GM23338 (cell line): Measurements from ENCODE around the gene ZCCHC4. TPM values are rescaled to one million over a fixed set of nuclear protein-coding genes. Genes with fewer than 3 reads are reported as not detected.

ENCODE experiments used
- ATAC-seq: fragments of 200-7000 bp; cut with Tn5 transposase; 3 replicates; pipeline ENCODE4 v1.9.1; 2020
- DNase-seq: peaks from one replicate; pipeline ENCODE4 v3.0.0-alpha.2; 2015; ENCODE audit warnings: low spot score
- H2AFZ ChIP-seq: fragments of 200-600 bp; sonication (generic); 2 replicates; pipeline ENCODE4 v1.8.0; 2016; ENCODE audit warnings: antibody characterized with exemption, mild to moderate bottlenecking, moderate library complexity
- H3F3A ChIP-seq: fragments of 200-600 bp; sonication (generic); replicated peaks from 2 replicates; pipeline ENCODE4 v1.8.0; 2017; ENCODE audit warnings: antibody characterized with exemption, mixed run types, low read depth
- H3K27ac ChIP-seq: fragments of 200-600 bp; sonication (generic); 2 replicates; pipeline ENCODE4 v1.6.1; 2016; ENCODE audit warnings: low read depth
- H3K27me3 ChIP-seq: fragments of 200-600 bp; sonication (generic); 2 replicates; pipeline ENCODE4 v1.8.0; 2016; ENCODE audit warnings: mild to moderate bottlenecking, mixed run types, moderate library complexity; ENCODE audit not compliant: insufficient read depth
- H3K36me3 ChIP-seq: fragments of 200-600 bp; sonication (generic); 2 replicates; pipeline ENCODE4 v1.8.0; 2016; ENCODE audit warnings: mild to moderate bottlenecking; ENCODE audit not compliant: insufficient read depth
- H3K4me1 ChIP-seq: fragments of 200-600 bp; sonication (generic); 2 replicates; pipeline ENCODE4 v1.8.0; 2016; ENCODE audit warnings: mild to moderate bottlenecking, moderate library complexity; ENCODE audit not compliant: insufficient read depth
- H3K4me2 ChIP-seq: fragments of 200-600 bp; sonication (generic); 2 replicates; pipeline ENCODE4 v1.7.1; 2017; ENCODE audit warnings: mixed run types
- H3K4me3 ChIP-seq: fragments of 200-600 bp; sonication (generic); 2 replicates; pipeline ENCODE4 v1.6.1; 2016; ENCODE audit warnings: mixed run types
- H3K79me2 ChIP-seq: fragments of 200-600 bp; sonication (generic); replicated peaks from 2 replicates; pipeline ENCODE4 v1.8.0; 2017; ENCODE audit warnings: mild to moderate bottlenecking; ENCODE audit not compliant: insufficient read depth
- H3K9me2 ChIP-seq: fragments of 200-600 bp; sonication (generic); 2 replicates; pipeline ENCODE4 v1.8.0; 2017; ENCODE audit not compliant: insufficient read depth
- H4K20me1 ChIP-seq: fragments of 200-600 bp; sonication (generic); replicated peaks from 2 replicates; pipeline ENCODE4 v1.8.0; 2017; ENCODE audit warnings: mild to moderate bottlenecking; ENCODE audit not compliant: insufficient read depth
- H3K27ac Mint-ChIP-seq: 2 replicates; pipeline ENCODE4 v1.8.0; 2020; ENCODE audit warnings: inconsistent platforms, mild to moderate bottlenecking, moderate library complexity, mixed read lengths
- H3K27me3 Mint-ChIP-seq: 3 replicates; pipeline ENCODE4 v1.8.0; 2022; ENCODE audit warnings: low read depth, mild to moderate bottlenecking, moderate library complexity, mixed read lengths, inconsistent platforms; ENCODE audit not compliant: insufficient read depth, poor library complexity
- H3K36me3 Mint-ChIP-seq: 3 replicates; pipeline ENCODE4 v1.8.0; 2021; ENCODE audit warnings: low read depth, mild to moderate bottlenecking, inconsistent platforms, moderate library complexity, mixed read lengths
- H3K4me1 Mint-ChIP-seq: 3 replicates; pipeline ENCODE4 v1.8.0; 2020; ENCODE audit warnings: mild to moderate bottlenecking, inconsistent platforms, mixed read lengths
- H3K4me3 Mint-ChIP-seq: 3 replicates; pipeline ENCODE4 v1.8.0; 2021; ENCODE audit warnings: moderate library complexity, mild to moderate bottlenecking, inconsistent platforms, mixed read lengths
- H3K9me3 Mint-ChIP-seq: 3 replicates; pipeline ENCODE4 v1.8.0; 2020; ENCODE audit warnings: moderate library complexity, mild to moderate bottlenecking, inconsistent platforms, mixed read lengths
- CREB1 ChIP-seq: fragments of 250-450 bp; sonication (Bioruptor Pico); IDR thresholded peaks from 2 replicates; pipeline ENCODE4 v1.5.0; 2020; ENCODE audit warnings: low read depth, mild to moderate bottlenecking, moderate library complexity
- EZH2 ChIP-seq: fragments of 200-600 bp; sonication (generic); IDR thresholded peaks from one replicate; pipeline ENCODE4 v1.8.0; 2017; ENCODE audit warnings: antibody characterized with exemption, mild to moderate bottlenecking, low read depth; ENCODE audit not compliant: unreplicated experiment
- EZH2phosphoT487 ChIP-seq: fragments of 200-600 bp; sonication (generic); IDR thresholded peaks from one replicate; pipeline ENCODE4 v1.8.1; 2018; ENCODE audit warnings: antibody characterized with exemption; ENCODE audit not compliant: unreplicated experiment
- JUNB ChIP-seq: IDR thresholded peaks from one replicate; pipeline ENCODE4 v1.6.1; 2016; ENCODE audit warnings: antibody characterized with exemption; ENCODE audit not compliant: unreplicated experiment
- NANOG ChIP-seq: IDR thresholded peaks from 2 replicates; pipeline ENCODE4 v1.6.1; 2016; ENCODE audit warnings: antibody characterized with exemption, borderline replicate concordance
- POLR2AphosphoS5 ChIP-seq: IDR thresholded peaks from 2 replicates; pipeline ENCODE4 v1.6.1; 2016; ENCODE audit warnings: antibody characterized with exemption, low read depth
- STAT1 ChIP-seq: IDR thresholded peaks from one replicate; pipeline ENCODE4 v1.6.1; 2016; ENCODE audit warnings: antibody characterized with exemption; ENCODE audit not compliant: unreplicated experiment
- ZNF114 ChIP-seq: fragments of 250-450 bp; sonication (Bioruptor Pico); IDR thresholded peaks from 2 replicates; pipeline ENCODE4 v1.5.0; 2020; ENCODE audit warnings: mild to moderate bottlenecking, moderate library complexity
- ZNF331 ChIP-seq: fragments of 250-450 bp; sonication (Bioruptor Pico); IDR thresholded peaks from 2 replicates; pipeline ENCODE4 v1.5.0; 2020; ENCODE audit warnings: low read depth, mild to moderate bottlenecking, moderate library complexity
- polyA plus RNA-seq: library from polyadenylated mRNA; unstranded; fragments of >200 nt; fragmentation: Nextera tagmentation; extraction: Ambion mirVana; gene quantifications from 2 replicates; pipeline ENCODE4 v1.2.1, GENCODE V29; 2016
- total RNA-seq: library from RNA; depleted of rRNA; stranded (reverse); fragments of >200 nt; shearing (Covaris generic); gene quantifications from 2 replicates; pipeline ENCODE4 v1.2.3, GENCODE V29; 2014
- TF ChIP-seq, protein P1 (sequence below), 2 experiments: fragments of 200-600 bp in 1 of 2; sonication (generic) in 1 of 2; conservative IDR thresholded peaks; 2 replicates each; pipeline versions ENCODE4 v1.5.1 to v1.6.1; 2016 to 2017; ENCODE audit warnings: antibody characterized with exemption in 2 of 2, low read depth in 2 of 2, mild to moderate bottlenecking in 2 of 2, moderate library complexity in 1 of 2
- TF ChIP-seq, protein P2 (sequence below): fragments of 250-450 bp; sonication (Bioruptor Pico); IDR thresholded peaks from 2 replicates; pipeline ENCODE4 v1.5.0; 2020; ENCODE audit warnings: mild to moderate bottlenecking, moderate library complexity
- TF ChIP-seq, protein P3 (sequence below): IDR thresholded peaks from 2 replicates; pipeline ENCODE4 v1.6.1; 2016; ENCODE audit warnings: antibody characterized with exemption
- TF ChIP-seq, protein P4 (sequence below): IDR thresholded peaks from one replicate; pipeline ENCODE4 v1.6.1; 2018; ENCODE audit warnings: antibody characterized with exemption; ENCODE audit not compliant: unreplicated experiment

Gene ZCCHC4
- total and polyA plus RNA-seq, 2 experiments from 2014 or later = 11.3 to 17.9 TPM

DNA sequence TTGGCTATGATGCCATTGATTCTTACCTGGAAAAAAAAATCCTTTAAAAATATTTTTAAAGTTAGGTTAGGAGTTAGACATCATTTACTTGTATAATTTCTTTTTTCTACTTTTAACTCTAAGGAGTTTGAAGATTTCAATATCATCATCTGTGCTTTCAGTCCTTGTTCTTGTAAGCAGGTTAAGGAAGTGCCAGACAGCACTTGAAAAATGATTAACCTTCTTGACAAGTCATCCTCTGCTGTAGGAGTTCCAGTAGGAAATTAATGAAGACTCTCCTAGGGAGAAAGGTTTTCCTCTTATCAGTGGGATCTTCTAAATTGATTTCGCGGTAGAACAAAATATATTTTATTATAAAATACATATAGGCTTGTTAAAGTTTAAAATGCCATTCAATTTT is 35.4 kb downstream of the ZCCHC4 start:
- Mint-ChIP-seq H3K4me3 (no peak overlapping the region), H3K36me3 (no peaks in the 10 kb centered on the region), H3K27me3 (peaks cover 2% of the 10 kb centered on the region), H3K27ac (no peak overlapping the region), H3K4me1 (peaks cover 8% of the 10 kb centered on the region), H3K9me3 (no peaks in the 10 kb centered on the region)
- H3K4me2 ChIP-seq = no peak overlapping the region
- H3K9me2 ChIP-seq = no peaks in the 10 kb centered on the region
- ATAC-seq = no peak
- no peaks in the 10 kb centered on the region for H3K79me2 ChIP-seq
- TF ChIP-seq EZH2 (no peak), NANOG (no peak), ZNF331 (CRISPR knock-in tag) (no peak), EZH2phosphoT487 (no peak), POLR2AphosphoS5 (no peak), JUNB (no peak), CREB1 (CRISPR knock-in tag) (no peak), ZNF114 (no peak), STAT1 (no peak)
- TF ChIP-seq, protein P1, sequence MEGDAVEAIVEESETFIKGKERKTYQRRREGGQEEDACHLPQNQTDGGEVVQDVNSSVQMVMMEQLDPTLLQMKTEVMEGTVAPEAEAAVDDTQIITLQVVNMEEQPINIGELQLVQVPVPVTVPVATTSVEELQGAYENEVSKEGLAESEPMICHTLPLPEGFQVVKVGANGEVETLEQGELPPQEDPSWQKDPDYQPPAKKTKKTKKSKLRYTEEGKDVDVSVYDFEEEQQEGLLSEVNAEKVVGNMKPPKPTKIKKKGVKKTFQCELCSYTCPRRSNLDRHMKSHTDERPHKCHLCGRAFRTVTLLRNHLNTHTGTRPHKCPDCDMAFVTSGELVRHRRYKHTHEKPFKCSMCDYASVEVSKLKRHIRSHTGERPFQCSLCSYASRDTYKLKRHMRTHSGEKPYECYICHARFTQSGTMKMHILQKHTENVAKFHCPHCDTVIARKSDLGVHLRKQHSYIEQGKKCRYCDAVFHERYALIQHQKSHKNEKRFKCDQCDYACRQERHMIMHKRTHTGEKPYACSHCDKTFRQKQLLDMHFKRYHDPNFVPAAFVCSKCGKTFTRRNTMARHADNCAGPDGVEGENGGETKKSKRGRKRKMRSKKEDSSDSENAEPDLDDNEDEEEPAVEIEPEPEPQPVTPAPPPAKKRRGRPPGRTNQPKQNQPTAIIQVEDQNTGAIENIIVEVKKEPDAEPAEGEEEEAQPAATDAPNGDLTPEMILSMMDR (conservative IDR thresholded peaks at IDR 0.05; ENCODE audit: low read depth in 2 of 2) = no peak
- TF ChIP-seq, protein P2, sequence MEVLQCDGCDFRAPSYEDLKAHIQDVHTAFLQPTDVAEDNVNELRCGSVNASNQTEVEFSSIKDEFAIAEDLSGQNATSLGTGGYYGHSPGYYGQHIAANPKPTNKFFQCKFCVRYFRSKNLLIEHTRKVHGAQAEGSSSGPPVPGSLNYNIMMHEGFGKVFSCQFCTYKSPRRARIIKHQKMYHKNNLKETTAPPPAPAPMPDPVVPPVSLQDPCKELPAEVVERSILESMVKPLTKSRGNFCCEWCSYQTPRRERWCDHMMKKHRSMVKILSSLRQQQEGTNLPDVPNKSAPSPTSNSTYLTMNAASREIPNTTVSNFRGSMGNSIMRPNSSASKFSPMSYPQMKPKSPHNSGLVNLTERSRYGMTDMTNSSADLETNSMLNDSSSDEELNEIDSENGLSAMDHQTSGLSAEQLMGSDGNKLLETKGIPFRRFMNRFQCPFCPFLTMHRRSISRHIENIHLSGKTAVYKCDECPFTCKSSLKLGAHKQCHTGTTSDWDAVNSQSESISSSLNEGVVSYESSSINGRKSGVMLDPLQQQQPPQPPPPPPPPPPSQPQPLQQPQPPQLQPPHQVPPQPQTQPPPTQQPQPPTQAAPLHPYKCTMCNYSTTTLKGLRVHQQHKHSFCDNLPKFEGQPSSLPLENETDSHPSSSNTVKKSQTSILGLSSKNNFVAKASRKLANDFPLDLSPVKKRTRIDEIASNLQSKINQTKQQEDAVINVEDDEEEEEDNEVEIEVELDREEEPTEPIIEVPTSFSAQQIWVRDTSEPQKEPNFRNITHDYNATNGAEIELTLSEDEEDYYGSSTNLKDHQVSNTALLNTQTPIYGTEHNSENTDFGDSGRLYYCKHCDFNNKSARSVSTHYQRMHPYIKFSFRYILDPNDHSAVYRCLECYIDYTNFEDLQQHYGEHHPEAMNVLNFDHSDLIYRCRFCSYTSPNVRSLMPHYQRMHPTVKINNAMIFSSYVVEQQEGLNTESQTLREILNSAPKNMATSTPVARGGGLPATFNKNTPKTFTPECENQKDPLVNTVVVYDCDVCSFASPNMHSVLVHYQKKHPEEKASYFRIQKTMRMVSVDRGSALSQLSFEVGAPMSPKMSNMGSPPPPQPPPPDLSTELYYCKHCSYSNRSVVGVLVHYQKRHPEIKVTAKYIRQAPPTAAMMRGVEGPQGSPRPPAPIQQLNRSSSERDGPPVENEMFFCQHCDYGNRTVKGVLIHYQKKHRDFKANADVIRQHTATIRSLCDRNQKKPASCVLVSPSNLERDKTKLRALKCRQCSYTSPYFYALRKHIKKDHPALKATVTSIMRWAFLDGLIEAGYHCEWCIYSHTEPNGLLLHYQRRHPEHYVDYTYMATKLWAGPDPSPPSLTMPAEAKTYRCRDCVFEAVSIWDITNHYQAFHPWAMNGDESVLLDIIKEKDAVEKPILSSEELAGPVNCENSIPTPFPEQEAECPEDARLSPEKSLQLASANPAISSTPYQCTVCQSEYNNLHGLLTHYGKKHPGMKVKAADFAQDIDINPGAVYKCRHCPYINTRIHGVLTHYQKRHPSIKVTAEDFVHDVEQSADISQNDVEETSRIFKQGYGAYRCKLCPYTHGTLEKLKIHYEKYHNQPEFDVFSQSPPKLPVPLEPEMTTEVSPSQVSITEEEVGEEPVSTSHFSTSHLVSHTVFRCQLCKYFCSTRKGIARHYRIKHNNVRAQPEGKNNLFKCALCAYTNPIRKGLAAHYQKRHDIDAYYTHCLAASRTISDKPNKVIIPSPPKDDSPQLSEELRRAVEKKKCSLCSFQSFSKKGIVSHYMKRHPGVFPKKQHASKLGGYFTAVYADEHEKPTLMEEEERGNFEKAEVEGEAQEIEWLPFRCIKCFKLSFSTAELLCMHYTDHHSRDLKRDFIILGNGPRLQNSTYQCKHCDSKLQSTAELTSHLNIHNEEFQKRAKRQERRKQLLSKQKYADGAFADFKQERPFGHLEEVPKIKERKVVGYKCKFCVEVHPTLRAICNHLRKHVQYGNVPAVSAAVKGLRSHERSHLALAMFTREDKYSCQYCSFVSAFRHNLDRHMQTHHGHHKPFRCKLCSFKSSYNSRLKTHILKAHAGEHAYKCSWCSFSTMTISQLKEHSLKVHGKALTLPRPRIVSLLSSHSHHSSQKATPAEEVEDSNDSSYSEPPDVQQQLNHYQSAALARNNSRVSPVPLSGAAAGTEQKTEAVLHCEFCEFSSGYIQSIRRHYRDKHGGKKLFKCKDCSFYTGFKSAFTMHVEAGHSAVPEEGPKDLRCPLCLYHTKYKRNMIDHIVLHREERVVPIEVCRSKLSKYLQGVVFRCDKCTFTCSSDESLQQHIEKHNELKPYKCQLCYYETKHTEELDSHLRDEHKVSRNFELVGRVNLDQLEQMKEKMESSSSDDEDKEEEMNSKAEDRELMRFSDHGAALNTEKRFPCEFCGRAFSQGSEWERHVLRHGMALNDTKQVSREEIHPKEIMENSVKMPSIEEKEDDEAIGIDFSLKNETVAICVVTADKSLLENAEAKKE (CRISPR knock-in tag) = no peak
- TF ChIP-seq, protein P3, sequence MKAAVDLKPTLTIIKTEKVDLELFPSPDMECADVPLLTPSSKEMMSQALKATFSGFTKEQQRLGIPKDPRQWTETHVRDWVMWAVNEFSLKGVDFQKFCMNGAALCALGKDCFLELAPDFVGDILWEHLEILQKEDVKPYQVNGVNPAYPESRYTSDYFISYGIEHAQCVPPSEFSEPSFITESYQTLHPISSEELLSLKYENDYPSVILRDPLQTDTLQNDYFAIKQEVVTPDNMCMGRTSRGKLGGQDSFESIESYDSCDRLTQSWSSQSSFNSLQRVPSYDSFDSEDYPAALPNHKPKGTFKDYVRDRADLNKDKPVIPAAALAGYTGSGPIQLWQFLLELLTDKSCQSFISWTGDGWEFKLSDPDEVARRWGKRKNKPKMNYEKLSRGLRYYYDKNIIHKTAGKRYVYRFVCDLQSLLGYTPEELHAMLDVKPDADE = no peak
- TF ChIP-seq, protein P4, sequence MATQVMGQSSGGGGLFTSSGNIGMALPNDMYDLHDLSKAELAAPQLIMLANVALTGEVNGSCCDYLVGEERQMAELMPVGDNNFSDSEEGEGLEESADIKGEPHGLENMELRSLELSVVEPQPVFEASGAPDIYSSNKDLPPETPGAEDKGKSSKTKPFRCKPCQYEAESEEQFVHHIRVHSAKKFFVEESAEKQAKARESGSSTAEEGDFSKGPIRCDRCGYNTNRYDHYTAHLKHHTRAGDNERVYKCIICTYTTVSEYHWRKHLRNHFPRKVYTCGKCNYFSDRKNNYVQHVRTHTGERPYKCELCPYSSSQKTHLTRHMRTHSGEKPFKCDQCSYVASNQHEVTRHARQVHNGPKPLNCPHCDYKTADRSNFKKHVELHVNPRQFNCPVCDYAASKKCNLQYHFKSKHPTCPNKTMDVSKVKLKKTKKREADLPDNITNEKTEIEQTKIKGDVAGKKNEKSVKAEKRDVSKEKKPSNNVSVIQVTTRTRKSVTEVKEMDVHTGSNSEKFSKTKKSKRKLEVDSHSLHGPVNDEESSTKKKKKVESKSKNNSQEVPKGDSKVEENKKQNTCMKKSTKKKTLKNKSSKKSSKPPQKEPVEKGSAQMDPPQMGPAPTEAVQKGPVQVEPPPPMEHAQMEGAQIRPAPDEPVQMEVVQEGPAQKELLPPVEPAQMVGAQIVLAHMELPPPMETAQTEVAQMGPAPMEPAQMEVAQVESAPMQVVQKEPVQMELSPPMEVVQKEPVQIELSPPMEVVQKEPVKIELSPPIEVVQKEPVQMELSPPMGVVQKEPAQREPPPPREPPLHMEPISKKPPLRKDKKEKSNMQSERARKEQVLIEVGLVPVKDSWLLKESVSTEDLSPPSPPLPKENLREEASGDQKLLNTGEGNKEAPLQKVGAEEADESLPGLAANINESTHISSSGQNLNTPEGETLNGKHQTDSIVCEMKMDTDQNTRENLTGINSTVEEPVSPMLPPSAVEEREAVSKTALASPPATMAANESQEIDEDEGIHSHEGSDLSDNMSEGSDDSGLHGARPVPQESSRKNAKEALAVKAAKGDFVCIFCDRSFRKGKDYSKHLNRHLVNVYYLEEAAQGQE = no peak
- H3K36me3 ChIP-seq = no peaks in the 10 kb centered on the region
- no peak for DNase-seq
- H4K20me1 ChIP-seq = no peaks in the 10 kb centered on the region
- H3K4me3 ChIP-seq = no peak overlapping the region
- no peak overlapping the region for H3K27ac ChIP-seq
- 0 out of 2 replicates have a peak, but pooled peaks cover 5% of the 10 kb centered on the region for H3K4me1 ChIP-seq
- no peaks in the 10 kb centered on the region for H3F3A ChIP-seq
- H2AFZ ChIP-seq = no peak overlapping the region
- no peaks in the 10 kb centered on the region for H3K27me3 ChIP-seq
